Thoracic aorta (tissue), 2 donors: ENCODE measurements around the gene FAM72C. TPM values are rescaled to one million over a fixed set of nuclear protein-coding genes. Genes with fewer than 3 reads are reported as not detected.
"Not testable (repeated sequence)": the region's sequence is repeated elsewhere in the genome, so short reads cannot be mapped to it uniquely, and the experiment has no call there.

Experiments
- ATAC-seq: fragments of 150-250 bp; one replicate; pipeline ENCODE4 v1.8.0; 2017; ENCODE audit warnings: low read depth; ENCODE audit not compliant: insufficient number of reproducible peaks, low FRiP score
- DNase-seq: peaks from one replicate; pipeline ENCODE4 v3.0.0-alpha.2; 2020; ENCODE audit warnings: low spot score
- H3K27ac ChIP-seq, 2 donors: fragments of 200-600 bp; sonication (generic); 1 replicate in 1 of 2; 2 replicates in 1 of 2; pipeline ENCODE4 v1.5.1; 2016; ENCODE audit warnings: mild to moderate bottlenecking in 2 of 2, moderate library complexity in 2 of 2
- H3K27me3 ChIP-seq: fragments of 200-600 bp; sonication (generic); replicated peaks from 2 replicates; pipeline ENCODE4 v1.6.0; 2016; ENCODE audit warnings: mild to moderate bottlenecking; ENCODE audit not compliant: insufficient read depth
- H3K36me3 ChIP-seq: fragments of 200-600 bp; sonication (generic); one replicate; pipeline ENCODE4 v1.5.1; 2016
- H3K4me1 ChIP-seq, 2 donors: fragments of 200-600 bp; sonication (generic); 1 replicate in 1 of 2; 2 replicates in 1 of 2; pipeline versions ENCODE4 v1.5.1 to v1.6.0; 2016; ENCODE audit warnings: low read depth in 2 of 2, mild to moderate bottlenecking in 1 of 2; ENCODE audit not compliant: control insufficient read depth in 1 of 2
- H3K4me3 ChIP-seq: fragments of 200-600 bp; sonication (generic); 2 replicates; pipeline ENCODE4 v1.5.1; 2016; ENCODE audit warnings: mild to moderate bottlenecking
- H3K9me3 ChIP-seq: fragments of 200-600 bp; sonication (generic); 2 replicates; pipeline ENCODE4 v1.5.1; 2016
- total RNA-seq, 2 donors: library from RNA; depleted of rRNA; stranded (reverse); fragments of >200 nt; gene quantifications; one replicate each; pipeline versions ENCODE4 v1.1.0 to v1.2.3, GENCODE V29; 2016
- TF ChIP-seq, protein P1 (sequence below): fragments of 200-600 bp; sonication (generic); IDR thresholded peaks from one replicate; pipeline ENCODE4 v1.5.1; 2019; ENCODE audit warnings: antibody characterized with exemption

The FAM72C gene
- total RNA-seq, 2 donors from 2014 or later = not detected

- not testable (repeated sequence) for ATAC-seq, H3K9me3 ChIP-seq, H3K27ac ChIP-seq, H3K4me3 ChIP-seq, H3K27me3 ChIP-seq, H3K4me1 ChIP-seq, DNase-seq, H3K36me3 ChIP-seq
- TF ChIP-seq, protein P1, sequence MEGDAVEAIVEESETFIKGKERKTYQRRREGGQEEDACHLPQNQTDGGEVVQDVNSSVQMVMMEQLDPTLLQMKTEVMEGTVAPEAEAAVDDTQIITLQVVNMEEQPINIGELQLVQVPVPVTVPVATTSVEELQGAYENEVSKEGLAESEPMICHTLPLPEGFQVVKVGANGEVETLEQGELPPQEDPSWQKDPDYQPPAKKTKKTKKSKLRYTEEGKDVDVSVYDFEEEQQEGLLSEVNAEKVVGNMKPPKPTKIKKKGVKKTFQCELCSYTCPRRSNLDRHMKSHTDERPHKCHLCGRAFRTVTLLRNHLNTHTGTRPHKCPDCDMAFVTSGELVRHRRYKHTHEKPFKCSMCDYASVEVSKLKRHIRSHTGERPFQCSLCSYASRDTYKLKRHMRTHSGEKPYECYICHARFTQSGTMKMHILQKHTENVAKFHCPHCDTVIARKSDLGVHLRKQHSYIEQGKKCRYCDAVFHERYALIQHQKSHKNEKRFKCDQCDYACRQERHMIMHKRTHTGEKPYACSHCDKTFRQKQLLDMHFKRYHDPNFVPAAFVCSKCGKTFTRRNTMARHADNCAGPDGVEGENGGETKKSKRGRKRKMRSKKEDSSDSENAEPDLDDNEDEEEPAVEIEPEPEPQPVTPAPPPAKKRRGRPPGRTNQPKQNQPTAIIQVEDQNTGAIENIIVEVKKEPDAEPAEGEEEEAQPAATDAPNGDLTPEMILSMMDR = peak; percentile 18
These were observed 35.2 kb downstream of the FAM72C start for GRCh38 chr1:143936457-143937115.

GRCh38 chr1:143919127-143919526 is 52.7 kb downstream of the FAM72C start:
- not testable (repeated sequence) for H3K9me3 ChIP-seq, H3K4me3 ChIP-seq, DNase-seq, H3K27me3 ChIP-seq, H3K27ac ChIP-seq, H3K4me1 ChIP-seq, H3K36me3 ChIP-seq
- peak; percentile 50 for ATAC-seq

GRCh38 chr1:143918552-143918951 is 53.2 kb downstream of the FAM72C start:
- H3K27me3 ChIP-seq, H3K9me3 ChIP-seq, H3K27ac ChIP-seq, H3K4me1 ChIP-seq, H3K4me3 ChIP-seq, DNase-seq, ATAC-seq, H3K36me3 ChIP-seq: not testable (repeated sequence)

GRCh38 chr1:143913705-143914104 is 58.1 kb downstream of the FAM72C start:
- not testable (repeated sequence) for H3K4me3 ChIP-seq, H3K9me3 ChIP-seq, H3K36me3 ChIP-seq, H3K27me3 ChIP-seq, H3K4me1 ChIP-seq, ATAC-seq, DNase-seq, H3K27ac ChIP-seq
